Measurements from ENCODE around the gene ABI3. TPM values are rescaled to one million over a fixed set of nuclear protein-coding genes. Genes with fewer than 3 reads are reported as not detected.

ABI3 gene
- total and polyA plus RNA-seq, 11 donors = 3.3 to 16.1 (median 6.4) TPM

- peak overlapping the region; percentile 32 to 75 (median 67) for H3K4me3 ChIP-seq
- ATAC-seq (peak in 2 of 4 donors; percentile 6 to 12), DNase-seq (peak in 1 of 5 donors; percentile 29)
- peaks cover 2 to 14% (median 6%) of the 10 kb centered on the region in 9 donors for H3K27me3 ChIP-seq
- no peaks in the 10 kb centered on the region for H3K36me3 ChIP-seq
- intact Hi-C loops (cut with DNase I) = loop anchor here in 9 of 10 donors (5.0 to 10.0 kb wide), 9 partner anchors 38 to 165 kb away; no protein-coding TSS in a partner anchor
- 5 to 6% (median 6%) methylated on average over 22 to 36 of the region's 36 CpGs for WGBS, 4 donors
- no peaks in the 10 kb centered on the region for H3K9me3 ChIP-seq
- H3K27ac ChIP-seq = peak overlapping the region in 2 of 12 donors; percentile 37 to 60
- TF ChIP-seq POLR2A (IDR thresholded peaks at IDR 0.05) (no peak), CTCF (IDR thresholded peaks at IDR 0.05) (no peak)
- peaks cover 0 to 30% (median 15%) of the 10 kb centered on the region in 12 donors for H3K4me1 ChIP-seq
Measured at GRCh38 chr17:49229805-49230600, 19.5 kb downstream of the ABI3 start.

GRCh38 chr17:49230636-49231562, 20.4 kb downstream of the ABI3 start, which contains the start of gene PHOSPHO1:
Gene PHOSPHO1 (minus strand): TSS chr17:49230787. CDS start chr17:49226691, 4,096 bp downstream.
- peaks cover 0 to 28% (median 15%) of the 10 kb centered on the region in 12 donors for H3K4me1 ChIP-seq
- WGBS, 4 donors = 4 to 13% (median 7%) methylated on average over 15 to 58 of the region's 58 CpGs
- TF ChIP-seq CTCF (IDR thresholded peaks at IDR 0.05) (no peak), POLR2A (IDR thresholded peaks at IDR 0.05) (peak in 1 of 2 donors; percentile 55)
- peak within 1 kb of the TSS in 3 of 12 donors; percentile 37 to 60 (median 58) for H3K27ac ChIP-seq
- ATAC-seq (peak; percentile 94 to 98 (median 96)), DNase-seq (peak; percentile 89 to 94 (median 90))
- intact Hi-C loops (cut with DNase I) = no loop called here
- no peaks in the 10 kb centered on the region for H3K36me3 ChIP-seq
- H3K27me3 ChIP-seq = peaks cover 0 to 7% (median 0%) of the 10 kb centered on the region in 9 donors
- peak within 1 kb of the TSS; percentile 32 to 75 (median 67) for H3K4me3 ChIP-seq
- no peaks in the 10 kb centered on the region for H3K9me3 ChIP-seq

GRCh38 chr17:49231563-49231894, 21.0 kb downstream of the ABI3 start:
- Histone ChIP-seq H3K9me3 (no peaks in the 10 kb centered on the region), H3K27me3 (peaks cover 0 to 7% (median 0%) of the 10 kb centered on the region in 9 donors), H3K4me3 (peak overlapping the region in 9 of 12 donors; percentile 44 to 75 (median 69)), H3K27ac (no peak overlapping the region), H3K4me1 (peaks cover 0 to 28% (median 15%) of the 10 kb centered on the region in 12 donors), H3K36me3 (no peaks in the 10 kb centered on the region)
- intact Hi-C loops (cut with DNase I) = no loop called here
- DNase-seq (no peak), ATAC-seq (no peak)
- 68 to 74% (median 73%) methylated on average over 7 of the region's 7 CpGs for WGBS, 4 donors
- TF ChIP-seq CTCF (IDR thresholded peaks at IDR 0.05) (no peak), POLR2A (IDR thresholded peaks at IDR 0.05) (no peak)
